Stimulated activated CD4-positive, alpha-beta T cell treated with anti-CD3 and anti-CD28 coated beads, TNF-alpha, amount 100 ng/mL, for 24 hours (primary cell): ENCODE measurements around the gene RADIL.

Experiments
- DNase-seq, 3 experiments: peaks; one replicate each; pipeline ENCODE4 v3.0.0-alpha.2; 2020; ENCODE audit warnings: low read depth in 3 of 3

RADIL gene

GRCh38 chr7:4775250-4775847 lies 108.2 kb downstream of the RADIL start, which contains the start of gene AP5Z1:
Gene AP5Z1 (plus strand): TSS chr7:4775623. CDS start chr7:4775716, 93 bp downstream.
- DNase-seq: peak; percentile 87 to 95 (median 89)

- peak in 2 of 3 experiments; percentile 5 to 12 for DNase-seq
Measured at GRCh38 chr7:4774658-4775249, 108.8 kb downstream of the RADIL start.

GRCh38 chr7:4774007-4774406 lies 109.5 kb downstream of the RADIL start:
- no peak for DNase-seq

- DNase-seq: no peak
Measured at GRCh38 chr7:4772306-4772705, 111.2 kb downstream of the RADIL start.

GRCh38 chr7:4771737-4772136 lies 111.8 kb downstream of the RADIL start:
- no peak for DNase-seq

- DNase-seq: no peak
Measured at GRCh38 chr7:4770886-4771285, 112.6 kb downstream of the RADIL start.

- DNase-seq: no peak
Measured at GRCh38 chr7:4769761-4770160, 113.8 kb downstream of the RADIL start.

- no peak for DNase-seq
Measured at GRCh38 chr7:4768597-4769569, 114.6 kb downstream of the RADIL start.

GRCh38 chr7:4766666-4767519 lies 116.6 kb downstream of the RADIL start:
- no peak for DNase-seq

GRCh38 chr7:4765776-4766490 lies 117.6 kb downstream of the RADIL start:
- no peak for DNase-seq

- DNase-seq: no peak
Measured at GRCh38 chr7:4764402-4765007, 119.0 kb downstream of the RADIL start.

- DNase-seq: no peak
Measured at GRCh38 chr7:4763794-4764185, 119.7 kb downstream of the RADIL start.

GRCh38 chr7:4763091-4763793 lies 120.3 kb downstream of the RADIL start:
- DNase-seq: no peak

GRCh38 chr7:4762121-4763055 lies 121.1 kb downstream of the RADIL start:
- no peak for DNase-seq

- no peak for DNase-seq
Measured at GRCh38 chr7:4760952-4761351, 122.6 kb downstream of the RADIL start.

GRCh38 chr7:4759211-4759610 lies 124.3 kb downstream of the RADIL start:
- no peak for DNase-seq

- no peak for DNase-seq
Measured at GRCh38 chr7:4758791-4759190, 124.7 kb downstream of the RADIL start.

- no peak for DNase-seq
Measured at GRCh38 chr7:4758111-4758510, 125.4 kb downstream of the RADIL start.

- DNase-seq: no peak
Measured at GRCh38 chr7:4755045-4755444, 128.5 kb downstream of the RADIL start.
